ENCODE measurements around the gene ARSG. TPM values are rescaled to one million over a fixed set of nuclear protein-coding genes. Genes with fewer than 3 reads are reported as not detected.

The ARSG gene
- total and polyA plus RNA-seq, 2 donors (not counting 1 experiment from before 2014, with no cell fraction given) = 5.5 to 18.4 TPM

DNA sequence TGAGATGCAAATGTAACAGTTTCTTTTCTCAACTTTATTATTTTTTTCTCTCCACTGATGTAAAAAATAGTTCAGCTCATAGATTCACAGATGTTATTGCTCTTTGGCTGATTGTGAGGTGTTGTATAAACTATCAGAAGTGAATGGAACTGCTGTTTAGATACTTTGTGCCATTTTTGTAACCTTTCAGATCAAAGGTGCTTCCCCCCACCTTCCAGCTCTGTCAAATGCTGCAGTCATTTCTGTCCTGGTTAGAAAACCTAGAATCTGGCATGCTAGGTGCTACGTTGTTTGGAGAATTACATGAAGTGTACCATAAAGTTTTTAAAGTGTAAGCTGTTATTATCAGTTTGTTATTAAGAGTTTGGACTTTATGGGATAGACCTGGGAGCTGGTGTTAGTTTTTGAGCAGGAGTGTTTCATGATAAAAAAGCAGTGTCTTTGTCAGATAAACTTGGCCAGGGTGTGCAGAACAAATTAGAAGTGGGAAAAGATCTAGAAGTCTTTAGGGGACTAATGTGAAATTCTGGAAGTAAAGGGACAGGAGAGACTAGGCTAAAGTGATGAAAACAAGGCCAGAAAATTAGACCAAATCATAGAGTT lies 167.8 kb downstream of the ARSG start:
- DNase-seq (no peak), ATAC-seq (ENCODE audit: low read depth) (no peak)
- no peaks in the 10 kb centered on the region for H3K36me3 ChIP-seq (replicated peaks in 1 of 2; ENCODE audit: control extremely low read depth in 1 of 2, control insufficient read depth in 1 of 2, extremely low read depth in 1 of 2, insufficient read depth in 2 of 2, low read length in 1 of 2)
- H3K4me2 ChIP-seq (replicated peaks; ENCODE audit: low read depth, low read length, poor library complexity, severe bottlenecking) = no peak overlapping the region
- H4K20me1 ChIP-seq (ENCODE audit: control insufficient read depth, insufficient read depth, low read length, poor library complexity, severe bottlenecking) = no peaks in the 10 kb centered on the region
- Mint-ChIP-seq H3K27ac (no peak overlapping the region), H3K4me1 (peaks cover 22% of the 10 kb centered on the region), H3K4me3 (no peak overlapping the region), H3K27me3 (no peaks in the 10 kb centered on the region), H3K9me3 (ENCODE audit: insufficient read depth) (no peaks in the 10 kb centered on the region)
- no peak overlapping the region for H3K27ac ChIP-seq (ENCODE audit: low read length in 2 of 2)
- no peak overlapping the region for H3K4me3 ChIP-seq (ENCODE audit: control extremely low read depth in 1 of 5, extremely low read depth in 1 of 5, insufficient read depth in 1 of 5, low read depth in 2 of 5, low read length in 4 of 5)
- no peaks in the 10 kb centered on the region for H3K9me3 ChIP-seq (ENCODE audit: control extremely low read depth in 1 of 3, control insufficient read depth in 2 of 3, insufficient read depth in 1 of 3, low read length in 2 of 3)
- peaks cover 10 to 21% of the 10 kb centered on the region in 2 donors for H3K4me1 ChIP-seq (ENCODE audit: control insufficient read depth in 2 of 2, insufficient read depth in 2 of 2, low read length in 2 of 2)
- H2AFZ ChIP-seq (ENCODE audit: insufficient read depth, low read depth, low read length, poor library complexity, severe bottlenecking) = no peak overlapping the region
- POLR2A ChIA-PET = interaction anchor here (1.3 to 2.7 kb wide), 2 partner anchors 22 to 196 kb away, joined by 3 to 16 read pairs; no protein-coding TSS in a partner anchor
- CTCF ChIA-PET = interaction anchor here (0.8 to 7.4 kb wide), 15 partner anchors 7 to 501 kb away, joined by 3 to 42 read pairs (median 9); no protein-coding TSS in a partner anchor
- H3K9ac ChIP-seq (ENCODE audit: low read length) = no peak overlapping the region
- no peaks in the 10 kb centered on the region for H3K79me2 ChIP-seq (ENCODE audit: control insufficient read depth, insufficient read depth, low read length)
- TF ChIP-seq EZH2 (IDR thresholded peaks at IDR 0.05; ENCODE audit: borderline replicate concordance, insufficient read depth, low read depth, low read length, poor library complexity, severe bottlenecking) = no peak
- TF ChIP-seq, protein P1, sequence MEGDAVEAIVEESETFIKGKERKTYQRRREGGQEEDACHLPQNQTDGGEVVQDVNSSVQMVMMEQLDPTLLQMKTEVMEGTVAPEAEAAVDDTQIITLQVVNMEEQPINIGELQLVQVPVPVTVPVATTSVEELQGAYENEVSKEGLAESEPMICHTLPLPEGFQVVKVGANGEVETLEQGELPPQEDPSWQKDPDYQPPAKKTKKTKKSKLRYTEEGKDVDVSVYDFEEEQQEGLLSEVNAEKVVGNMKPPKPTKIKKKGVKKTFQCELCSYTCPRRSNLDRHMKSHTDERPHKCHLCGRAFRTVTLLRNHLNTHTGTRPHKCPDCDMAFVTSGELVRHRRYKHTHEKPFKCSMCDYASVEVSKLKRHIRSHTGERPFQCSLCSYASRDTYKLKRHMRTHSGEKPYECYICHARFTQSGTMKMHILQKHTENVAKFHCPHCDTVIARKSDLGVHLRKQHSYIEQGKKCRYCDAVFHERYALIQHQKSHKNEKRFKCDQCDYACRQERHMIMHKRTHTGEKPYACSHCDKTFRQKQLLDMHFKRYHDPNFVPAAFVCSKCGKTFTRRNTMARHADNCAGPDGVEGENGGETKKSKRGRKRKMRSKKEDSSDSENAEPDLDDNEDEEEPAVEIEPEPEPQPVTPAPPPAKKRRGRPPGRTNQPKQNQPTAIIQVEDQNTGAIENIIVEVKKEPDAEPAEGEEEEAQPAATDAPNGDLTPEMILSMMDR (IDR thresholded peaks at IDR 0.05) = no peak
- intact Hi-C loops (cut with micrococcal nuclease) = loop anchor here (5.0 kb wide), 3 partner anchors 252 to 647 kb away; no protein-coding TSS in a partner anchor
- no peaks in the 10 kb centered on the region for H3K27me3 ChIP-seq (replicated peaks in 1 of 4; ENCODE audit: control extremely low read depth in 1 of 4, control insufficient read depth in 3 of 4, insufficient read depth in 4 of 4, low read length in 3 of 4)
- WGBS (ENCODE audit: insufficient coverage) = 75% methylated on average over 1 of the region's 1 CpG

DNA sequence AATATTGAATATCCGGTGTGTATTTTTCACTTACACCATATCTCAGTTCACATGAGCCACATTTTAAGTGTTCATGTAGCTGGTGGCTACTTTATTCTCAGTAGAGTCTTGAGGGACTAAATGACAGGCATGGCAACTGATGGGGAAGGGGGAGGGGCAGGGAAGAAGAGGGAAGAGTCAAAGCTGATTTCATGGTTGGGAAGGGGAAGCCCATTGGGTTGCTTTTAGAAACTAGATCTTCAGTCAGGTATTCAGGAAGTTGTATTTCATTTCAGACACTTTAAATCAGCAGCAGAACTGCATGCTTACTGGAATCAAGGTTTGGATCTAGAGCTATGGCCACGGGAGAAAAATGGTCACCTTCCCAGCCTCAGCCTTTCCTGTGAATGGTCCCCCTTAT lies 168.9 kb downstream of the ARSG start:
- intact Hi-C loops (cut with micrococcal nuclease) = no loop called here
- H3K9ac ChIP-seq (ENCODE audit: low read length) = no peak overlapping the region
- TF ChIP-seq, protein P1 (IDR thresholded peaks at IDR 0.05) = no peak
- no peak for TF ChIP-seq EZH2 (IDR thresholded peaks at IDR 0.05; ENCODE audit: borderline replicate concordance, insufficient read depth, low read depth, low read length, poor library complexity, severe bottlenecking)
- POLR2A ChIA-PET = no interaction called here
- H3K4me3 Mint-ChIP-seq = no peak overlapping the region
- H3K27ac Mint-ChIP-seq = no peak overlapping the region
- no peaks in the 10 kb centered on the region for H3K27me3 Mint-ChIP-seq
- peaks cover 22% of the 10 kb centered on the region for H3K4me1 Mint-ChIP-seq
- no peak overlapping the region for H3K4me2 ChIP-seq (replicated peaks; ENCODE audit: low read depth, low read length, poor library complexity, severe bottlenecking)
- no peak overlapping the region for H3K27ac ChIP-seq (ENCODE audit: low read length in 2 of 2)
- no peaks in the 10 kb centered on the region for H3K79me2 ChIP-seq (ENCODE audit: control insufficient read depth, insufficient read depth, low read length)
- H4K20me1 ChIP-seq (ENCODE audit: control insufficient read depth, insufficient read depth, low read length, poor library complexity, severe bottlenecking) = no peaks in the 10 kb centered on the region
- WGBS (ENCODE audit: insufficient coverage) = 30% methylated on average over 1 of the region's 2 CpGs
- H3K9me3 Mint-ChIP-seq (ENCODE audit: insufficient read depth) = no peaks in the 10 kb centered on the region
- H2AFZ ChIP-seq (ENCODE audit: insufficient read depth, low read depth, low read length, poor library complexity, severe bottlenecking) = no peak overlapping the region
- CTCF ChIA-PET = interaction anchor here (0.6 to 4.1 kb wide), 9 partner anchors 23 to 403 kb away, joined by 3 to 23 read pairs (median 6); no protein-coding TSS in a partner anchor
- H3K4me1 ChIP-seq (ENCODE audit: control insufficient read depth in 2 of 2, insufficient read depth in 2 of 2, low read length in 2 of 2) = peaks cover 10 to 21% of the 10 kb centered on the region in 2 donors
- ATAC-seq (ENCODE audit: low read depth) (no peak), DNase-seq (no peak)
- no peaks in the 10 kb centered on the region for H3K27me3 ChIP-seq (replicated peaks in 1 of 4; ENCODE audit: control extremely low read depth in 1 of 4, control insufficient read depth in 3 of 4, insufficient read depth in 4 of 4, low read length in 3 of 4)
- no peaks in the 10 kb centered on the region for H3K36me3 ChIP-seq (replicated peaks in 1 of 2; ENCODE audit: control extremely low read depth in 1 of 2, control insufficient read depth in 1 of 2, extremely low read depth in 1 of 2, insufficient read depth in 2 of 2, low read length in 1 of 2)
- no peak overlapping the region for H3K4me3 ChIP-seq (ENCODE audit: control extremely low read depth in 1 of 5, extremely low read depth in 1 of 5, insufficient read depth in 1 of 5, low read depth in 2 of 5, low read length in 4 of 5)
- no peaks in the 10 kb centered on the region for H3K9me3 ChIP-seq (ENCODE audit: control extremely low read depth in 1 of 3, control insufficient read depth in 2 of 3, insufficient read depth in 1 of 3, low read length in 2 of 3)

All from B cell (primary cell).